Heart left ventricle (tissue), 16 donors: Measurements from ENCODE around the gene PLEKHA6. TPM values are rescaled to one million over a fixed set of nuclear protein-coding genes. Genes with fewer than 3 reads are reported as not detected.

ENCODE experiments used
- ATAC-seq, 4 donors: fragments of 200-7000 bp; cut with Tn5 transposase; one replicate each; pipeline ENCODE4 v1.9.1; 2020 to 2022; ENCODE audit warnings: moderate library complexity in 4 of 4, mild to moderate bottlenecking in 3 of 4, moderate number of reproducible peaks in 1 of 4
- DNase-seq, 5 donors: peaks; one replicate each; pipeline ENCODE4 v3.0.0-alpha.2; 2020
- H3K27ac ChIP-seq, 12 donors: fragments of 200-600 bp; sonication (generic) in 4 of 12; one replicate each; pipeline versions ENCODE4 v1.5.0 to v1.8.0; 2016 to 2022; ENCODE audit warnings: mild to moderate bottlenecking in 2 of 12
- H3K27me3 ChIP-seq, 9 donors: fragments of 200-600 bp; sonication (generic) in 2 of 9; one replicate each; pipeline versions ENCODE4 v1.5.1 to v1.8.0; 2016 to 2022; ENCODE audit warnings: mild to moderate bottlenecking in 3 of 9
- H3K36me3 ChIP-seq, 9 donors: fragments of 200-600 bp; sonication (generic) in 2 of 9; one replicate each; pipeline versions ENCODE4 v1.5.0 to v1.8.0; 2018 to 2022; ENCODE audit warnings: mild to moderate bottlenecking in 2 of 9
- H3K4me1 ChIP-seq, 12 donors: fragments of 200-600 bp; sonication (generic) in 4 of 12; one replicate each; pipeline versions ENCODE4 v1.5.0 to v1.8.0; 2016 to 2022; ENCODE audit warnings: mild to moderate bottlenecking in 3 of 12
- H3K4me3 ChIP-seq, 12 donors: fragments of 200-600 bp; sonication (generic) in 4 of 12; one replicate each; pipeline versions ENCODE4 v1.5.0 to v1.8.0; 2017 to 2022; ENCODE audit warnings: mild to moderate bottlenecking in 9 of 12, moderate library complexity in 4 of 12
- H3K9me3 ChIP-seq, 12 donors: fragments of 200-600 bp; sonication (generic) in 4 of 12; one replicate each; pipeline versions ENCODE4 v1.5.0 to v1.8.0; 2016 to 2022; ENCODE audit warnings: mild to moderate bottlenecking in 1 of 12
- POLR2A ChIP-seq, 2 donors: fragments of 450-650 bp; IDR thresholded peaks; one replicate each; pipeline ENCODE4 v1.6.1; 2017; ENCODE audit warnings: antibody characterized with exemption in 2 of 2, mild to moderate bottlenecking in 2 of 2, moderate library complexity in 2 of 2
- WGBS, 4 donors: extraction: QIAGEN DNeasy Blood & Tissue Kit in 2 of 4; methylation state at CpG; one replicate each; pipeline versions ENCODE4 v1.1.5 to v1.1.7; 2013 to 2018; 5-methylcytosine and 5-hydroxymethylcytosine counted together
- intact Hi-C, 10 donors: fragments of 100-400 bp; cut with DNase I; formaldehyde crosslinking; loops; one replicate each; pipeline versions ENCODE4 v1.11.1 to v1.14.2; 2022
- polyA plus RNA-seq, 2 donors: library from polyadenylated mRNA; stranded (reverse); fragments of 200-250 nt; gene quantifications; one replicate each; pipeline ENCODE4 v1.2.3, GENCODE V29; 2013
- total RNA-seq, 9 donors: library from RNA; depleted of rRNA in 2 of 9; stranded (reverse); fragments of >200 nt in 2 of 9; fragmentation: NEBNext Ultra II Directional in 3 of 9; extraction: Animal tissue kit (Norgen Biotek cat#: 25700) in 3 of 9; gene quantifications; one replicate each; pipeline versions ENCODE4 v1.1.0 to v1.2.4, GENCODE V29; 2016 to 2023
- TF ChIP-seq, protein P1 (sequence below), 12 donors: fragments of 200-600 bp; sonication (generic) in 4 of 12; IDR thresholded peaks; one replicate each; pipeline versions ENCODE4 v1.5.0 to v1.8.0; 2018 to 2022; ENCODE audit warnings: antibody characterized with exemption in 12 of 12, mild to moderate bottlenecking in 5 of 12
- donor health status: ischemic (EF 13 %, LVEDD 7.1; RV severe dilation, severe dysfunction).
- donor health status: healthy with polysubstance abuse.
- donor health status: DM: no; HTN: yes; CAD: no.
- donor health status: DM: no; HTN: no; CAD: no.
- donor health status: ischemic (EF 25% LVEDD 6.9; RV normal size, moderate dysfunction).
- donor health status: ischemic (EF 25% LVEDD 5.7; RV mildly dilated, moderate dysfunction).
- donor health status: healthy.
- donor health status: DM: yes; HTN: yes; CAD: no.
- donor health status: ischemic (EF 35%, LVEDD 5.7; RV mildly dilated, moderate dysfunction).
- donor health status: nonischemic (EF 11% LVEDD 7.7; RV severe dilation, severe dysfunction).
- donor health status: DM: yes; HTN: yes; CAD: no.
- donor health status: PGD.
- donor health status: ischemic (EF 29% LVEDD 5.4; RV normal size, mild dysfunction).
- donor health status: nonischemic (EF 23%, LVEDD 6.1; RV moderate dilation, normal function).

Gene PLEKHA6
- total and polyA plus RNA-seq, 11 donors: 5.2 to 33.2 (median 18.9) TPM

GRCh38 chr1:204278958-204279357 is 80.8 kb downstream of the PLEKHA6 start:
- peaks cover 0 to 87% (median 55%) of the 10 kb centered on the region in 12 donors for H3K4me1 ChIP-seq
- H3K27me3 ChIP-seq: no peaks in the 10 kb centered on the region
- intact Hi-C loops: no loop called here
- no peak overlapping the region for H3K4me3 ChIP-seq
- H3K36me3 ChIP-seq: peaks cover 0 to 9% (median 3%) of the 10 kb centered on the region in 9 donors
- TF ChIP-seq, protein P1, sequence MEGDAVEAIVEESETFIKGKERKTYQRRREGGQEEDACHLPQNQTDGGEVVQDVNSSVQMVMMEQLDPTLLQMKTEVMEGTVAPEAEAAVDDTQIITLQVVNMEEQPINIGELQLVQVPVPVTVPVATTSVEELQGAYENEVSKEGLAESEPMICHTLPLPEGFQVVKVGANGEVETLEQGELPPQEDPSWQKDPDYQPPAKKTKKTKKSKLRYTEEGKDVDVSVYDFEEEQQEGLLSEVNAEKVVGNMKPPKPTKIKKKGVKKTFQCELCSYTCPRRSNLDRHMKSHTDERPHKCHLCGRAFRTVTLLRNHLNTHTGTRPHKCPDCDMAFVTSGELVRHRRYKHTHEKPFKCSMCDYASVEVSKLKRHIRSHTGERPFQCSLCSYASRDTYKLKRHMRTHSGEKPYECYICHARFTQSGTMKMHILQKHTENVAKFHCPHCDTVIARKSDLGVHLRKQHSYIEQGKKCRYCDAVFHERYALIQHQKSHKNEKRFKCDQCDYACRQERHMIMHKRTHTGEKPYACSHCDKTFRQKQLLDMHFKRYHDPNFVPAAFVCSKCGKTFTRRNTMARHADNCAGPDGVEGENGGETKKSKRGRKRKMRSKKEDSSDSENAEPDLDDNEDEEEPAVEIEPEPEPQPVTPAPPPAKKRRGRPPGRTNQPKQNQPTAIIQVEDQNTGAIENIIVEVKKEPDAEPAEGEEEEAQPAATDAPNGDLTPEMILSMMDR (IDR thresholded peaks at IDR 0.05): no peak
- TF ChIP-seq POLR2A (IDR thresholded peaks at IDR 0.05): no peak
- DNase-seq (no peak), ATAC-seq (no peak)
- WGBS, 4 donors: 32 to 50% (median 44%) methylated on average over 4 of the region's 4 CpGs
- H3K27ac ChIP-seq: no peak overlapping the region
- no peaks in the 10 kb centered on the region for H3K9me3 ChIP-seq

DNA sequence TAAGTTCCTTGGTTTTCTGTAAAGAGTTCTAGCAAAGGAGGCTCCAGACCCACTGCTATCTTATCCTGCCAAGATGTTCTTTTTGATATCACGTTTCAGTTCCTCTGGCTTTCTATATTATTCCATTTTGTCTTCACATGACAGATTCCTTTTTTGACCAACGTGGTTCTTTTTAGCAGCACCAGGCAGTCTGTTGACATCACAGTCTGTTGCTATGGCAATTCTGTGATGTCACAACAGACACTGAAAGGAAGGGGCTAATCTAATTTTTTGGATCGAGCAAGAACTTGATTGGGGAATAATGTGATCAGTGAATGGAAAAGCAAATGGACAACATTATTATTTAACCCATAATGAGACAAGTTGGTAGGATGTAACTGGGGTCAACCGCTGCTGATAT is 81.5 kb downstream of the PLEKHA6 start:
- no peak for TF ChIP-seq POLR2A (IDR thresholded peaks at IDR 0.05)
- TF ChIP-seq, protein P1 (IDR thresholded peaks at IDR 0.05): no peak
- no peaks in the 10 kb centered on the region for H3K9me3 ChIP-seq
- no peak for DNase-seq
- no peak overlapping the region for H3K27ac ChIP-seq
- intact Hi-C loops: no loop called here
- H3K36me3 ChIP-seq: peaks cover 0 to 16% (median 10%) of the 10 kb centered on the region in 9 donors
- 46 to 54% (median 50%) methylated on average over 4 of the region's 4 CpGs for WGBS, 4 donors
- no peaks in the 10 kb centered on the region for H3K27me3 ChIP-seq
- ATAC-seq: no peak
- H3K4me1 ChIP-seq: peaks cover 0 to 79% (median 48%) of the 10 kb centered on the region in 12 donors
- H3K4me3 ChIP-seq: no peak overlapping the region

DNA sequence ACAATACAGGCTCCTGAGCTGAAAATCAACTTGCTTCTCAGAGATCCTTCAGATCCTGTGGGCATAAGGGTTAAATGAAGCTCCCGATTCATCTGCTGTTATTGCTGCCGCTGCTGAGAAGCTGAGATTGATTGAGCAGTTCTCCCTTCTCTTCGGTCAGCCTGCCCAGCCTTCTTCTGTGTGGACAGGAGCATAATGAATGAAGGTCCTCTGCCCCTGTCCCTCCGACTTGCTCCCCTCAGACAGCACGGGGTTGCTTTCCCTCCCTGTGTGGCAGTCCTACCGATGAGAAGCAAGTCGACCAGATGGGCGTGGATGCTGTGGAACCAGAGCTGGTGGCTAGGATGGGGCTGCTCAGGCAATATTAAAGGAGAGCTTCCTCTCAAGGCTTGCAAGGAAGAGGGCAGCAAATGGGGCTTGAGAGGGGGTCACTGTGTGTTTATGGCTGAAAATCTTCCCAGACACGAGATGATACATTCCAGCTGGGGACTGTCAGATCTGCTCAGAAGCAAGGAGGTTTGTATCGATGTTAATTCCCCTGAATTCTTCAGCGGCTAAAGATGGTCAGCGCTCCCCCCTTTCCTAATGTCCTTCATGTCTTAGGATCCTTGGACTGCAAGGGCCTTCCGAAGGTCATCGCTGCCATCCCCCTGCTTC is 82.0 kb downstream of the PLEKHA6 start:
- no peak for DNase-seq
- peaks cover 0 to 22% (median 15%) of the 10 kb centered on the region in 9 donors for H3K36me3 ChIP-seq
- no peaks in the 10 kb centered on the region for H3K9me3 ChIP-seq
- H3K4me3 ChIP-seq: no peak overlapping the region
- ATAC-seq: no peak
- intact Hi-C loops: no loop called here
- TF ChIP-seq, protein P1 (IDR thresholded peaks at IDR 0.05): no peak
- no peak for TF ChIP-seq POLR2A (IDR thresholded peaks at IDR 0.05)
- 72 to 77% (median 73%) methylated on average over 13 to 14 of the region's 14 CpGs for WGBS, 4 donors
- H3K27me3 ChIP-seq: no peaks in the 10 kb centered on the region
- no peak overlapping the region for H3K27ac ChIP-seq
- peaks cover 0 to 78% (median 43%) of the 10 kb centered on the region in 12 donors for H3K4me1 ChIP-seq

DNA sequence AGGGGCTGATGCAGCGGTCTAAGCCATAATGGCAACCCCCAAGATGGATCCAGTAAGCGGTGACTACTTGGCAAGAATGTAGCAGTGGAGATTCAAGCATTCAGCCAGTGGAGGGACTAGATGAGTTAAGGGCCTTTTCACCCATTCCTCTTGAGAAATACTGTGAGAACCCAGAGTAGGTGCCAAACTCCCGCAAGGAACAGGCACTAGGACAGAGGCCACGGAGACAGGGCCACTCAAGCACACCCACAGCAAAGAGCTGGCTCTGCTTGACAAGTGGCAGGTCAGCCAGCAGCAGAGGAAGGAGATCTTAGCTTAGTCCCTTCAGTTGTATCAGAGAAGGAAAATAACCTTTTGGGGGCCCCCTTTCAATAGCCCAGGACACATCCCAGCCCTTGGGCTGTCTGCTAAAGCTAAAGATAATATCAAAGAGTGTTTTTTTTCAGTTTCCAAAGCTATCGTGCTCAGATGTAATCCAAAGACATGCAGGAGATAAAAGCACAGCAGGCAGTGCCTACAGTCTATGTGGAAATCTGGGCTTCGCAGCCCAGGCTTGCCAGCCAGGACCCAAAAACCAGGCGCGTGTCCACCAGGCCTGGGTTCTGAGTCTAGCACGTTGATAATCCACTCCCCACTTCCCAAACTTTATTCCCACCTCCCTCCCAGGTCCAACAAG is 83.9 kb downstream of the PLEKHA6 start:
- ATAC-seq (peak in 3 of 4 donors; percentile 25 to 39 (median 33)), DNase-seq (no peak)
- 59 to 67% (median 61%) methylated on average over 9 of the region's 9 CpGs for WGBS, 4 donors
- Histone ChIP-seq H3K27ac (peak overlapping the region in 3 of 12 donors; percentile 42 to 68 (median 46)), H3K4me3 (no peak overlapping the region), H3K4me1 (peaks cover 0 to 62% (median 30%) of the 10 kb centered on the region in 12 donors), H3K27me3 (no peaks in the 10 kb centered on the region), H3K36me3 (peaks cover 0 to 41% (median 17%) of the 10 kb centered on the region in 9 donors), H3K9me3 (no peaks in the 10 kb centered on the region)
- intact Hi-C loops: no loop called here
- TF ChIP-seq POLR2A (IDR thresholded peaks at IDR 0.05): no peak
- TF ChIP-seq, protein P1 (IDR thresholded peaks at IDR 0.05): no peak
